ENCODE data around the gene IGSF3.
"Not testable (repeated sequence)": the region's sequence is repeated elsewhere in the genome, so short reads cannot be mapped to it uniquely, and the experiment has no call there.

GRCh38 chr1:116608151-116608550, 59.4 kb downstream of the IGSF3 start:
- not testable (repeated sequence) for TF ChIP-seq TAF1 (IDR thresholded peaks at IDR 0.05; ENCODE audit: low read depth, low read length); ZNF274 (IDR thresholded peaks at IDR 0.05; ENCODE audit: borderline replicate concordance, extremely low read depth, low read length); EZH2 (IDR thresholded peaks at IDR 0.05; ENCODE audit: low read depth, low read length, severe bottlenecking); CHD2 (IDR thresholded peaks at IDR 0.05; ENCODE audit: low read length); POLR2A (IDR thresholded peaks at IDR 0.05; ENCODE audit: control extremely low read depth in 1 of 2, low read depth in 2 of 2, low read length in 2 of 2); TBP (IDR thresholded peaks at IDR 0.05; ENCODE audit: low read depth, low read length); SP4 (IDR thresholded peaks at IDR 0.05; ENCODE audit: low read length)
- TF ChIP-seq, protein P1, sequence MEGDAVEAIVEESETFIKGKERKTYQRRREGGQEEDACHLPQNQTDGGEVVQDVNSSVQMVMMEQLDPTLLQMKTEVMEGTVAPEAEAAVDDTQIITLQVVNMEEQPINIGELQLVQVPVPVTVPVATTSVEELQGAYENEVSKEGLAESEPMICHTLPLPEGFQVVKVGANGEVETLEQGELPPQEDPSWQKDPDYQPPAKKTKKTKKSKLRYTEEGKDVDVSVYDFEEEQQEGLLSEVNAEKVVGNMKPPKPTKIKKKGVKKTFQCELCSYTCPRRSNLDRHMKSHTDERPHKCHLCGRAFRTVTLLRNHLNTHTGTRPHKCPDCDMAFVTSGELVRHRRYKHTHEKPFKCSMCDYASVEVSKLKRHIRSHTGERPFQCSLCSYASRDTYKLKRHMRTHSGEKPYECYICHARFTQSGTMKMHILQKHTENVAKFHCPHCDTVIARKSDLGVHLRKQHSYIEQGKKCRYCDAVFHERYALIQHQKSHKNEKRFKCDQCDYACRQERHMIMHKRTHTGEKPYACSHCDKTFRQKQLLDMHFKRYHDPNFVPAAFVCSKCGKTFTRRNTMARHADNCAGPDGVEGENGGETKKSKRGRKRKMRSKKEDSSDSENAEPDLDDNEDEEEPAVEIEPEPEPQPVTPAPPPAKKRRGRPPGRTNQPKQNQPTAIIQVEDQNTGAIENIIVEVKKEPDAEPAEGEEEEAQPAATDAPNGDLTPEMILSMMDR (IDR thresholded peaks at IDR 0.05; ENCODE audit: control extremely low read depth in 1 of 3, insufficient read depth in 1 of 3, low read depth in 1 of 3, low read length in 3 of 3), result not testable (repeated sequence)
- TF ChIP-seq, protein P2, sequence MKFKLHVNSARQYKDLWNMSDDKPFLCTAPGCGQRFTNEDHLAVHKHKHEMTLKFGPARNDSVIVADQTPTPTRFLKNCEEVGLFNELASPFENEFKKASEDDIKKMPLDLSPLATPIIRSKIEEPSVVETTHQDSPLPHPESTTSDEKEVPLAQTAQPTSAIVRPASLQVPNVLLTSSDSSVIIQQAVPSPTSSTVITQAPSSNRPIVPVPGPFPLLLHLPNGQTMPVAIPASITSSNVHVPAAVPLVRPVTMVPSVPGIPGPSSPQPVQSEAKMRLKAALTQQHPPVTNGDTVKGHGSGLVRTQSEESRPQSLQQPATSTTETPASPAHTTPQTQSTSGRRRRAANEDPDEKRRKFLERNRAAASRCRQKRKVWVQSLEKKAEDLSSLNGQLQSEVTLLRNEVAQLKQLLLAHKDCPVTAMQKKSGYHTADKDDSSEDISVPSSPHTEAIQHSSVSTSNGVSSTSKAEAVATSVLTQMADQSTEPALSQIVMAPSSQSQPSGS (IDR thresholded peaks at IDR 0.05; ENCODE audit: low read length), result not testable (repeated sequence)

Measured in H1 (cell line).